NCI-H128 (cell line): ENCODE data around the gene SHMT2.

Experiments used
- DNase-seq: peaks from one replicate; lab custom pipeline; 2025; ENCODE audit not compliant: unreplicated experiment; lab: John Stamatoyannopoulos, UW

The SHMT2 gene

DNA sequence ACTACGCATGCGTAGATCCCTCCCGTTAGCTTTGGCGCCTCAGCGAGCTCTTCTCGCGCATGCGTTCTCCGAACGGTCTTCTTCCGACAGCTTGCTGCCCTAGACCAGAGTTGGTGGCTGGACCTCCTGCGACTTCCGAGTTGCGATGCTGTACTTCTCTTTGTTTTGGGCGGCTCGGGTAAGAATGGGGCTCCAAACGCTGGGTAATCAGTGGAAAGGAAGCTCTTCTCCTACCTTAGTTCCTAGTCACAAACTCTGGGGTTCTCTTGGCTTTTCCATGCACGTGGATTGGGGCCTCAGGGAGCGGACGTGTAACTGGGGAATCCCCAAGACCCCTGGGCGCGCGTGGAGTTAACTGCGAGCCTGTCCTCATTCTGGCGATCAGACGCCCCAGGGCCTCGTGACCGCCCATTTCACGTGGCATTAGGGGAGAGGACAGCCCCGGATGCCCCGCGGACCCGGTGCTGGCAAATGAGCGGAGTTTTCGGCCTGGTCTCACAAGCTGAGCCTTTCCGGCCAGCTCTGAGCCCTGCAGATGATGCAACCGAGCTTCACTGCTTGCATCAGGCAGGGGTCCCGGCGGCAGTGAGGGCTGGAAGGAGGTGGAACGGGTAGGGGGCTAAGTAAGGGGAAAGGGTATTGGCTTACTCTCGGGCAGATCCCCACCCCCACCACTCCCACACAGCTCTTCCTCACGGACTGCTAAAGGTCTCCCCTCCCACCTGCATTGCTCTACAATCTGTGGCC is at the start of gene SHMT2:
TSS of gene SHMT2 (plus strand) at position 78 of the 747 bp plus-strand sequence. CDS start at position 146, 68 bp downstream.
- peak; percentile 91 for DNase-seq

DNA sequence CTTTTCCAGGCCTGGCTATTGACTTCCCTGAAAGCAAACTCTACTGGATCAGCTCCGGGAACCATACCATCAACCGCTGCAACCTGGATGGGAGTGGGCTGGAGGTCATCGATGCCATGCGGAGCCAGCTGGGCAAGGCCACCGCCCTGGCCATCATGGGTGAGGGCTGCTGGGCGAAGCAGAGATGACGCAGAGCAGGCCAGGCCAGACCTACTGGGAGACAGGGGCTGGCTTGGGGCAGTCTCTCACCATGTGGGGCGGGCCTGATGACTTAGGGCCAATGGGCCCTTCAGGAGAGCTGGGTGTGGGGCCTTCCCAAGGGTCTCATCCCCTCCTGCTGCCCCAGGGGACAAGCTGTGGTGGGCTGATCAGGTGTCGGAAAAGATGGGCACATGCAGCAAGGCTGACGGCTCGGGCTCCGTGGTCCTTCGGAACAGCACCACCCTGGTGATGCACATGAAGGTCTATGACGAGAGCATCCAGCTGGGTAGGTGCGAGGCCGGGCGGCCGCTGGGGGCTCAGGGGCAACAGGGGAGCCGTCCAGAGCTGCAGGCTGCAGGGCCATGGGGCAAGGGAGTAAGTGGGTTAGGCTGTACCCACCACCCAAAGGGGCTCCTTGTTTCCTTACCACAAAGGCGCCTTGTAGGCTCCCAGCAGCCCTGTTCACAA is 49.1 kb upstream of the SHMT2 start:
- DNase-seq, result no peak

DNA sequence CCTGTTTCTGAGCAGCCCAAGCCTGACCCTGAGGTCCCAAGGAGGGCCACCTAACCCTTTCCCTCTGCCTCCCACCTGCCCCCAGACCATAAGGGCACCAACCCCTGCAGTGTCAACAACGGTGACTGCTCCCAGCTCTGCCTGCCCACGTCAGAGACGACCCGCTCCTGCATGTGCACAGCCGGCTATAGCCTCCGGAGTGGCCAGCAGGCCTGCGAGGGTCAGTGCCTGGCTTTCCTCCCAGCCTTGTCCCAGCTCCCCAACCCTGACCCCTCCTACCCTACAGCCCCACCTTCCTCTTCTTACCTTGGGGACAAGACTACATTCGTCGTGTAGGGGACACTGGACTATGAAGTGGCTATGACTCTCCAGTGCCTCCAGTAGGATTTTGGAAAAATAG is 48.4 kb upstream of the SHMT2 start:
- no peak for DNase-seq

DNA sequence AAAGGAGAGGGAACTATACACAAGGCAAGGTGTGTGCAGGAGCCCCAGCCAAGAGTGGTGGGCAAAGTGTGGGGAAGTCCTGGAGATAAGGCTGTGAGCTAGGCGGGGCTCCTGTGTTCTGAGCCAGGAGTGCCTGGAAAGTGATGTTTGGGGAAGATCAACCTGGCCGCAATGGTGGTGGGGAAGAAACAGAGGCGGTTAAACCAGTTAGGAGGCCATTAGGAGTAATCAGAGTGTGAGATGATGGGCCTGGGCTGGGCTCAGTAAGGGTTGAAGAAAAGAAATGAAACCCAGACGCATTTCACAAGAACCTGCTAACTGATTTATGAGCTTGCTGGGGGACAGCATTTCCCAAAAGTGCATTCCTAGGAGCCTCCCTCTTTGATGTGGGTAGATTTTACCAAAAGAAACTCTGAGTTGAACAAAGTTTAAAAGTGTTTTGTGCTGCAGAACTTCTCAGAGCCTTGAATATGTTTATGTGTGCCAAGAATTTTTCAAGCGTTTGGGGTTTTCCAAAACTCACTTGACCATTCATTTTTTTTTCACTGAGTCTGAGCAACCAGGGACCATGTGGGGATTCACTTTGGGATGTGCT is 47.9 kb upstream of the SHMT2 start:
- DNase-seq, result no peak

DNA sequence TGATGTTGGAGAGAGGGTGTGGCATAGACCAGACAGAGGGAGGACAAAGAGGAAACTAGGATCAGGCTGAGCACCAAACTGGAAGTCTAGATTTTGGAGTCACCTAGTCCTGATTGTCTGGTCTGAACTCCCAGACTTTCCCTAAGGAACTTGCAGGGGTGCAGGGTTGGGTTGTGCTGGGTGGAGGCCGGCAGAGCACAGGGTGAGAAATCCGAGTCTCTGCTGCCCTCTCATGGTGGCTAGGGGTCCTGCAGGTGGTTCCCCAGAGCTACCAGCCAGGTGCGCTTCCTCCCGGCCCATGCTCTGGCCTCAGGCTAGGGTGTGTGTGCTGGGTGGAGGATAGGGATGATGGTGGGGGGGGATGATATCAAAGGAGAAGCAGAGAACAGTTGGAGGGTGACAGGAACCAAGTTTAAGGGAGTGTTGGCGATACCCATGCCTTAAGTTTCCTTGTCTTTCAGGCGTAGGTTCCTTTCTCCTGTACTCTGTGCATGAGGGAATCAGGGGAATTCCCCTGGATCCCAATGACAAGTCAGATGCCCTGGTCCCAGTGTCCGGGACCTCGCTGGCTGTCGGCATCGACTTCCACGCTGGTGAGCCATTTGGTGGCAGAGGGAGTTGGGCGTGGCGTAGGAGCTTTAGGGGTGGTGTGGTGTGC is 46.5 kb upstream of the SHMT2 start:
- peak; percentile 52 for DNase-seq

DNA sequence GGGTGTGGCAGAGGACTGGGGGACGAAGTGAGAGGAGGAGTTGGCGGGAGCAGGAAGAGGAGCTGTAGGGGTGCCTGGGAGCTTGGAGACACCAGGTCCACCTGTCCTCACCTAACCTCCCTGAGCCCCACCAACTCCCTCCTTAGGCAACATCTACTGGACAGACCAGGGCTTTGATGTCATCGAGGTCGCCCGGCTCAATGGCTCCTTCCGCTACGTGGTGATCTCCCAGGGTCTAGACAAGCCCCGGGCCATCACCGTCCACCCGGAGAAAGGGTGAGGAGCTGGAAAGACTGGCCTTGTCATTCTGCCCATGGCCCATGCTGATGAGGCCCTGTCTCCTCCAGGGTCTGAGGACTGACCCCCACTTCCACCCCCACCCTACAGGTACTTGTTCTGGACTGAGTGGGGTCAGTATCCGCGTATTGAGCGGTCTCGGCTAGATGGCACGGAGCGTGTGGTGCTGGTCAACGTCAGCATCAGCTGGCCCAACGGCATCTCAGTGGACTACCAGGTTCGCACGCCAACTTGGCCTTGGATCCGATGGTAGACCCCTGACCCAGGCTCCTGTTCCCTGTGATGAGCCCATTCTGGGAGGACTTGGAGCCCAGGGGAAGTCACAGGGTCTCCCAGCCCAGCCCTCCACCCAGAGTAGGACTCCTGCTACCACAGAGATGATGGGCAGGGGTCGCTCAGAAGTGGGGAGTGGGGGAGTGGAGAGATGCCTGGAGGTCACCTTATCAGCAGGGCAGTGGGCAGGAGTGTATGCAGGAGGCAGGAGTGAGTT is 45.4 kb upstream of the SHMT2 start:
- DNase-seq, result no peak

DNA sequence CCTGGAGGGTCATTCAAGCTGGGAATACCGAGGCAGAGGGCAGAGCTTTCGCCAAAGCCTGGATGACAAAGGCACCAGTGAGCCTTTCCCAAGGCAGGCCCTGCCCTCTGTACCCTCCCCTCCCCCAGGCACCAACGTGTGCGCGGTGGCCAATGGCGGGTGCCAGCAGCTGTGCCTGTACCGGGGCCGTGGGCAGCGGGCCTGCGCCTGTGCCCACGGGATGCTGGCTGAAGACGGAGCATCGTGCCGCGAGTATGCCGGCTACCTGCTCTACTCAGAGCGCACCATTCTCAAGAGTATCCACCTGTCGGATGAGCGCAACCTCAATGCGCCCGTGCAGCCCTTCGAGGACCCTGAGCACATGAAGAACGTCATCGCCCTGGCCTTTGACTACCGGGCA is 44.1 kb upstream of the SHMT2 start:
- no peak for DNase-seq

DNA sequence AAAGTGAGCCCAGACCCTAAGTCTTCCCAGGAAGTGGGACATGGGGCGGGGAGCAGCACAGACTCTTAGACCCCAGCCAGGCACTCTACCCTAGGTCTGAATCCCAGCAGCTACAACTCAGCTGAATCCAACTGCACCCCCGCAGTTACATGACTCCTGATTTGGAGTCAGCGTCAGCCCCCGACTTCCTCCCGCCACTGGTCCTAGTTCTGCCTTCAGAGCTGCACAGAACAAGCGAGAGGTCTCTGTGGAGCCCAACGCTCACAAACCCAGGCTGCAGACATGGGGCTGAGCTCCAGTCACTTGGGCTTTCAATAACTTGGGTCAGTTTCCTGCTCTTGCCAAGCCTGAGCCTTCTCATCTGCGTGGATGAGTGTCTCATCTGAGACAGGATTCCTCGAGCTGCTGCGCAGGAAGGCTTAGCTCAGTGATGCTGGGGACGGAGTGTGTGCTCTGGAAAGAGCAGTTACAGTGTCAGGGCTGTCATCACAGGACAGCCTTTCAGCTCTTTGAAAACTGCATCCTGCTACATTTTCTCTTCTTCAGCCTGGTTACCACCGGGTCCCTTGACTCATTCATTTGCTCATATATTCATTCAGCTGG is 43.5 kb upstream of the SHMT2 start:
- no peak for DNase-seq

DNA sequence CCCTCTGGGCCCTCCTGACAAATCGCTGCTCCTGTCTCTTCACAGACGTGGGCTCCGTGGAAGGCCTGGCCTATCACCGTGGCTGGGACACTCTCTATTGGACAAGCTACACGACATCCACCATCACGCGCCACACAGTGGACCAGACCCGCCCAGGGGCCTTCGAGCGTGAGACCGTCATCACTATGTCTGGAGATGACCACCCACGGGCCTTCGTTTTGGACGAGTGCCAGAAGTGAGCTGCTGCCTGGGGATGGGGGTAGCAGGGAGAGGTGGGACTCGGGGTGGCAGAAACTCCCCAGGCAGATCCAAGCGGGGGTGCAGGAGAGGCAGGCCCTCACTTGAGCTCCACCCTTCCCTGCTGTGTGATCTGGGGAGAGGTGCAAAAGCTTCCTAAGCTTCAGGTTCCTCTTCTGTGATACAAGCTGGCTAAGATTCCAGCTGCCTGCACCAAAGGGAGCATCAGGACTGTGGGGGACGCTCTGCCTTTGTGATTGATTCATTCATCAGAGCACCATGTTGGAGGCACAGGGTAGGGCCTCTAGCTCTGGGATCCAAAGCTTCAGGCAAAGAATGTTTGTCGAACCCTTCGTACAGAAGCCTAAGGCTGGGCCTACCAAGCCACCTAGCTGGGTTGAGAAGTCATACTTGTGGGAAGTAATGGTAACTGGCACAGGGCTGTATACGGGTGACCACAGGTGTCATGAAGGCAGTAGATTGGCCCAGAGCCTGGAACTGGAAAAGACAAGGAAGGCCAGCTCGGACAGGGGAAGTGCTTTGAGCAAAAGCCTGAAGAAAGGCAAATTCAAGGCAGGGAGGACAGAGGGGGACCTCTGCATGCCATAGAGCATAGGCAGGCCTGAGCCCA is 42.1 kb upstream of the SHMT2 start:
- DNase-seq, result no peak

DNA sequence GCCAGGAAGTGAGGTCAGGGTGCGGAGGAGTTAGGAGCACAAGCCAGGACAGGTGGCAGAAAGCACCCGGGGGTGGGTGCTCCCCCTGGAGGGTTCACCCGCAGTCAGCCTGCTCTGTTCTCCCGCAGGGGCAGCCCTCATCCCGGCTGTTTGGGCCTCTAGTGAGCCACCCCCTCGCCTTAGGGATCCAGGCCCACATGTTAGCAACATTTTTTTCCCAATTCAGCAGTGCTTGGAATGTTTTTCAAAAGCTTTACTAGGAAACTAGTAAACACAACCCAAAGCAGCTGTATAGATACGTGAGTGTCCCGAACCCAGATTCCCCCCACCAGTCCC is 41.5 kb upstream of the SHMT2 start:
- DNase-seq, result no peak

DNA sequence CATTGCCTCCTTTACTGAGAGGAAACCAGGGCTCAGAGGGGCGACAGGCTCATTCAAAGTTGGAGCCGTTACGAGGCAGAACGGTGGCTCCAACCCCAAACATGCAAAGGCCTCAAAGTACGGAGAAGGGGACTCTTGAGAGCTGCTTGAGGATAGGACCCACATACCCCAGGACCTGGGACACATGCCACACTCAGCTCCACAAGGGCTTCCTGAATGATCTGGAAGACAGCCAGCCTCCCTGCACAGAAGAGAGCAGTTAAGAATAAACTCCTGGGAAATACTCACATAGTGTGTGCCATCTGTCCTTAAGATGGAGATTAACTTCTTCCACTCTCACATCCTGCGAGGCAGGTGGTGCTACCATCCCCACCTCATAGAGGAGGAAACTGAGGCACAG is 39.5 kb upstream of the SHMT2 start:
- DNase-seq, result no peak

DNA sequence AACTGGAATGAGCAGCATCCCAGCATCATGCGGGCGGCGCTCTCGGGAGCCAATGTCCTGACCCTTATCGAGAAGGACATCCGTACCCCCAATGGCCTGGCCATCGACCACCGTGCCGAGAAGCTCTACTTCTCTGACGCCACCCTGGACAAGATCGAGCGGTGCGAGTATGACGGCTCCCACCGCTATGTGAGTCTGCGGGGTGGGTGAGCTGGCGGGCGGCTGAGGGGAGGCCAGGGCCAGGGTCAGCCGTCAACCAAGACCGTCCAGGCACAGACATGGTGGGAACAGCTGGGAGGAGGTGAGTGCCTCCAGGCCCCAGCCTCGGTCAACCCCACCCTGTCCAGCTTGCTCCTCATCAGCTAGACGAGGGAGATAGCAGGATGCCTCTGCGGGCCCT is 38.7 kb upstream of the SHMT2 start:
- no peak for DNase-seq

DNA sequence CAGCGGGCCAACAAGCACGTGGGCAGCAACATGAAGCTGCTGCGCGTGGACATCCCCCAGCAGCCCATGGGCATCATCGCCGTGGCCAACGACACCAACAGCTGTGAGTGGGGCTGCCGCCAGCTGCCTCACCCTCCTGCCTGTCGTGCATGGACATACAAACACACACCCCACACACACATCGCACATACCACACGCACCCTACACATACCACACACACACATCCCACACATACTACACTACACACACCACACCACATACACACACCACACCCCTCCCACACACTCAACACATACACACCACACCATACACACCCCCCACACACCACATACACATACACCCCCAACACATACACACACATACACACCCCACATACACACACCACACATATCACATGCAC is 38.1 kb upstream of the SHMT2 start:
- DNase-seq, result no peak

DNA sequence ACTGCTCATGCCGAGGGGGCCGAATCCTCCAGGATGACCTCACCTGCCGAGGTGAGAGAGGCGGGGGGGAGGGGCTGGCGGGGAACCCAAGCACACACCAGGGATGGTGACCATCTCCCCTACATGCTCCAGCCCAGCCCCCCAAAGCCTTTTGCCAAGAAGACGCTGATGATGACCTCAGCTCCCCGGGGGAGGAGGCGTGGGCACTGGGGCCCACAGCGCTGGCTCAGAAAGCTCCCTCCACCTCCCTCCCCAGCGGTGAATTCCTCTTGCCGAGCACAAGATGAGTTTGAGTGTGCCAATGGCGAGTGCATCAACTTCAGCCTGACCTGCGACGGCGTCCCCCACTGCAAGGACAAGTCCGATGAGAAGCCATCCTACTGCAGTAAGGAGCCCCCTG is 36.6 kb upstream of the SHMT2 start:
- DNase-seq, result no peak

DNA sequence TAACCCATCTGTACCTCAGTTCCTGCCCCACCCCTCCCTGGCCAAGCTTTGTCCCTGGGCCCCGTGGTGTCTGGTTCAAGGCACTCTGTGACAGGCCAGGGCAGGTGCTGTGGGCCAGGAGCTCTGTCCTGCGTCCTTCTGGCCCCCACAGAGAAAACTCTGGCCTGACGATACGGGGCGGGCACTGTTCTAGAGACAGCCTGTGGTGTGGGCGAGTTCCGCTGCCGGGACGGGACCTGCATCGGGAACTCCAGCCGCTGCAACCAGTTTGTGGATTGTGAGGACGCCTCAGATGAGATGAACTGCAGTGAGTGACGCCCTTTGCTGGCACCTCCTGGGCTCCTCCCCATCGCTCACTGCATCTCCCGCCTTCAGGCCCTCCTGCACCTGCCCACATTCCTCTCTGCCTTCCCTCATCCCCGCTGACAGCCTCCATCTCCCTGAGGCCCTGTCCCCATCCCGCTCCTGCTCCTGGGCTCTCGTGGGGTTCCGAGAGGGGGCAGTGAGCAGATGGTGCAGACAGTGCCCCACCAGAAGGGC is 35.7 kb upstream of the SHMT2 start:
- no peak for DNase-seq

DNA sequence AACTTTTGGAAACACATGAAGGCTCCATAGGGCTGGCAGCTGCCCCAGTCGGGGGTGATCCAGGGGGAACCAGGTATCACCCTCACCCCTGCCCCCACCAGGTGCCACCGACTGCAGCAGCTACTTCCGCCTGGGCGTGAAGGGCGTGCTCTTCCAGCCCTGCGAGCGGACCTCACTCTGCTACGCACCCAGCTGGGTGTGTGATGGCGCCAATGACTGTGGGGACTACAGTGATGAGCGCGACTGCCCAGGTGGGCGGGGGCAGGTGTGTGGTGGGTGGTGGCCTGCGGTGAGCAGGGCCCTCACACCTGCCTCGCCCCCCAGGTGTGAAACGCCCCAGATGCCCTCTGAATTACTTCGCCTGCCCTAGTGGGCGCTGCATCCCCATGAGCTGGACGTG is 35.3 kb upstream of the SHMT2 start:
- no peak for DNase-seq

DNA sequence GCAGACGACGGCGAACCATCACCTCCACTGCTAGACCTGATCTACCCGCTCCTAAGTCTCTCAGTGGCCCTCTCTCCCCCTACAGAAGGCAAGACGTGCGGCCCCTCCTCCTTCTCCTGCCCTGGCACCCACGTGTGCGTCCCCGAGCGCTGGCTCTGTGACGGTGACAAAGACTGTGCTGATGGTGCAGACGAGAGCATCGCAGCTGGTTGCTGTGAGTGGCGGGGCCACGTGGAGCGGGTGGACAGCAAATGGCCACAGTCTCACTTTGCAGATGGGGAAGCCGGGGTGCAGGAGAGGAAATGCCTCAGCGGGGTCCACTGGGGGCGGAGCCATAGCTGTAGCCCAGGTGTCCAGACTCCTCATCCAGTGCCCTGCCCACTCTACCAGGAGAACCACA is 34.3 kb upstream of the SHMT2 start:
- no peak for DNase-seq

DNA sequence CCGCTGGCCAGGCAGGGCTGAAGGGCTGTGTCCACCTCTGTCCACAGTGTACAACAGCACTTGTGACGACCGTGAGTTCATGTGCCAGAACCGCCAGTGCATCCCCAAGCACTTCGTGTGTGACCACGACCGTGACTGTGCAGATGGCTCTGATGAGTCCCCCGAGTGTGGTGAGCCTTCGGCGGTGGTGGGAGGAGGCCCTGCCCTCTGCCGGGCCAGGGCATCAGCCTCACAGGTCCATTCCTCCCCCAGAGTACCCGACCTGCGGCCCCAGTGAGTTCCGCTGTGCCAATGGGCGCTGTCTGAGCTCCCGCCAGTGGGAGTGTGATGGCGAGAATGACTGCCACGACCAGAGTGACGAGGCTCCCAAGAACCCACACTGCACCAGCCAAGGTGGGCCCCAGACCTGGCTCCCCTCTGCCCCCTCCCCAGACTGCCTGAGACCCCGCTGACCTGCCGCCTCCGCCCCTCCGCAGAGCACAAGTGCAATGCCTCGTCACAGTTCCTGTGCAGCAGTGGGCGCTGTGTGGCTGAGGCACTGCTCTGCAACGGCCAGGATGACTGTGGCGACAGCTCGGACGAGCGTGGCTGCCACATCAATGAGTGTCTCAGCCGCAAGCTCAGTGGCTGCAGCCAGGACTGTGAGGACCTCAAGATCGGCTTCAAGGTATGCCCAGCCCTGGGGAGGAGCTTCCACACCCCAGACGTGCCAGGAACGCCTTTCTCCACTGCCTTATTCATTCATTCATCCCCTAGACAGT is 33.7 kb upstream of the SHMT2 start:
- no peak for DNase-seq

DNA sequence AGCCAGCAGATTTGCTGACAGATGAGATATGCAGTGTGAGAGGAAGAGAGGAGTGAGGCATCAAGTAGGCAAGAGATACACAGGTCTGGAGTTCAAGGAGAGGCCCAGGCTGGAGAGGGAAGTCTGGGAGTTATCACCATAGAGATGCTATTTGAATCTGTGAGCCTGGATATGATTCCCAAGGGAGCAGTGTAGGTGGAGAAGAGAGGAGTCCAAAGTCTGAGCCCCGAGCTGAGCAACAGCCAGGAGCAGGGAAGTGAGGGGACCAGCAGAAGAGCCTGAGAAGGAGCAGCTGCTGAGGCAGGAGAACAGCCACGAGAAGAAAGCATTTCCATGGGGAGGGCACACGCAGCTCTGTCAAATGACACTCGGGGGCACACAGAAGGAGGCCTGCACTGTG is 33.1 kb upstream of the SHMT2 start:
- DNase-seq, result no peak
